ENCODE results near the gene NT5C2. TPM values are rescaled to one million over a fixed set of nuclear protein-coding genes. Genes with fewer than 3 reads are reported as not detected.
"Not testable (repeated sequence)": the region's sequence is repeated elsewhere in the genome, so short reads cannot be mapped to it uniquely, and the experiment has no call there.

Gene NT5C2
- total RNA-seq, 3 donors from 2014 or later = 84.9 to 105 (median 105) TPM

DNA sequence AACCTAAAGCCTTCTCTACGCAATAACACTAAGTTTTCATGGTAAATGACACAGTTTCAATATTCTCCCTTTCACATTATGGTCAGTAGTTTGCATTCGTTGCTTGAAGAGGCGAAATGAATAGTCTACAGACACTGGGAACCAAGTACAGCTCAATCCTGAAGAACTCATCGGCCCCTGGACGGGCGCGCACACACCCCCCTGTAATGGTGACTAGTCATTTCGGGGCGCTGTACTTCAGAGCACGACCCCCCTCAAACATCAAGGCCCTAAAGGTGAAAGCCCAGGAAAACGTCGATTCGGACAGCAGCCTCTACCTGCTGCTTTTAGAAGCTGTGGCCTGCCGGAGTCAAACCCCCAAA, 1.0 kb downstream of the NT5C2 start:
- Histone ChIP-seq H3K36me3 (ENCODE audit: low read depth) (no peaks in the 10 kb centered on the region), H3K4me1 (ENCODE audit: low read depth) (peaks cover 23% of the 10 kb centered on the region), H3K9me3 (no peaks in the 10 kb centered on the region), H3K4me3 (peak overlapping the region; percentile 89)
- ATAC-seq (peak; percentile 19), DNase-seq (no peak)
- intact Hi-C loops (cut with DNase I, micrococcal nuclease) = no loop called here
- TF ChIP-seq, protein P1, sequence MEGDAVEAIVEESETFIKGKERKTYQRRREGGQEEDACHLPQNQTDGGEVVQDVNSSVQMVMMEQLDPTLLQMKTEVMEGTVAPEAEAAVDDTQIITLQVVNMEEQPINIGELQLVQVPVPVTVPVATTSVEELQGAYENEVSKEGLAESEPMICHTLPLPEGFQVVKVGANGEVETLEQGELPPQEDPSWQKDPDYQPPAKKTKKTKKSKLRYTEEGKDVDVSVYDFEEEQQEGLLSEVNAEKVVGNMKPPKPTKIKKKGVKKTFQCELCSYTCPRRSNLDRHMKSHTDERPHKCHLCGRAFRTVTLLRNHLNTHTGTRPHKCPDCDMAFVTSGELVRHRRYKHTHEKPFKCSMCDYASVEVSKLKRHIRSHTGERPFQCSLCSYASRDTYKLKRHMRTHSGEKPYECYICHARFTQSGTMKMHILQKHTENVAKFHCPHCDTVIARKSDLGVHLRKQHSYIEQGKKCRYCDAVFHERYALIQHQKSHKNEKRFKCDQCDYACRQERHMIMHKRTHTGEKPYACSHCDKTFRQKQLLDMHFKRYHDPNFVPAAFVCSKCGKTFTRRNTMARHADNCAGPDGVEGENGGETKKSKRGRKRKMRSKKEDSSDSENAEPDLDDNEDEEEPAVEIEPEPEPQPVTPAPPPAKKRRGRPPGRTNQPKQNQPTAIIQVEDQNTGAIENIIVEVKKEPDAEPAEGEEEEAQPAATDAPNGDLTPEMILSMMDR (IDR thresholded peaks at IDR 0.05) = no peak

DNA sequence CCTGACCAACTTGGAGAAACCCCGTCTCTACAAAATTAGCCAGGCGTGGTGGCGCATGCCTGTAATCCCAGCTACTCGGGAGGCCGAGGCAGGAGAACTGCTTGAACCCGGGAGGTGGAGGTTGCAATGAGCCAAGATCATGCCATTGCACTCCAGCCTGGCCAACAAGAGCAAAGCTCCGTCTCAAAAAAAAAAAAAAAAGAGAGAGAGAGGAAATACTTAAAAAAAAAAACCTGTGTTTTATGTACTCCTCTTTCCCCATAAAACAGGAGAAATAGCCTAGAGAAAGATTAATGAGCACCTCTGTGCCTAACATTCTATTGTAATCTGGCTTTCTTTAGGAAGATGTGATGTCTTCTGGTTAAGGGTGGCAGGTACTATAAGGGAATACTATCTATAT, 1.9 kb downstream of the NT5C2 start:
- H3K36me3 ChIP-seq (ENCODE audit: low read depth); intact Hi-C loops (cut with DNase I, micrococcal nuclease); H3K9me3 ChIP-seq; ATAC-seq; DNase-seq; H3K4me3 ChIP-seq: not testable (repeated sequence)
- peaks cover 23% of the 10 kb centered on the region for H3K4me1 ChIP-seq (ENCODE audit: low read depth)

DNA sequence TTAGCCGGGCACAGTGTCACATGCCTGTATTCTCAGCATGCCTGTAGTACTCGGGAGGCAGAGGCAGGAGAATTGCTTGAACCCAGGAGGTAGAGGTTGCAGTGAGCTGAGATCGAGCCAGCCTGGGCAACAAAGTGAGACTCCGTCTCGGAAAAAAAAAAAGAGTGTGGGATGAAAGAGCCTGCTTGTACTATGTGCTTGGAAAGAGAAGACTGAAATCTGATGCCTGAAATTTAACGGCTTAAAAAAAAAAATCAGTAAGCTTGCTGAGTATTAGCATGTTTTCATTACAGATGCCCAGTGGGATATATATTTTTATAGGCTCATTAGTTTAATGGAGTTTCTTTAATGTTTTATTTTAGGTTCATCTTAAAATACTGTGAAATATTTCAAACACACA, 4.2 kb downstream of the NT5C2 start:
- H3K4me1 ChIP-seq (ENCODE audit: low read depth) = peaks cover 42% of the 10 kb centered on the region
- H3K9me3 ChIP-seq = no peaks in the 10 kb centered on the region
- intact Hi-C loops (cut with DNase I, micrococcal nuclease) = no loop called here
- TF ChIP-seq, protein P1 (IDR thresholded peaks at IDR 0.05) = no peak
- DNase-seq = no peak
- no peak overlapping the region for H3K4me3 ChIP-seq
- H3K36me3 ChIP-seq (ENCODE audit: low read depth) = no peaks in the 10 kb centered on the region
- no peak for ATAC-seq

DNA sequence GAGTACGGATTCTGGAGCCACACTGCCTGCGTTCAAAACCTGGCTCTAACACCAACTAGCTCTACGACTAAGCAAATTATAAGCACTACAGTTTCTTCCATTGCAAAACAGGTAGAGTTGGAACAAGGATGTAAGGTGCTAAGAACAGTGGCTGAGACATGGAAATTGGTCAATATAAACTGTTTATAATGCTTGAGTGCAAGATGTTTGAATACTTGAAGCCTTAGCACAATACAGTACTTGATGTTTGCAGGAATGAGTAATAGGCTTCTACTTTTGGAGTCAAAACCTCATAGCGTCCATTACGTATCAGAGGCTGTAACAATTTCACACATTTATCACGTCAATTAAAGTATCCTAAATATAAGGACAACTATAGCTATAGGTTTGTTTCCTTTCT, 6.9 kb downstream of the NT5C2 start:
- ATAC-seq (peak; percentile 69), DNase-seq (no peak)
- intact Hi-C loops (cut with DNase I, micrococcal nuclease) = no loop called here
- Histone ChIP-seq H3K4me1 (ENCODE audit: low read depth) (peaks cover 37% of the 10 kb centered on the region), H3K9me3 (no peaks in the 10 kb centered on the region), H3K4me3 (no peak overlapping the region), H3K36me3 (ENCODE audit: low read depth) (no peaks in the 10 kb centered on the region)
- TF ChIP-seq, protein P1 (IDR thresholded peaks at IDR 0.05) = no peak

DNA sequence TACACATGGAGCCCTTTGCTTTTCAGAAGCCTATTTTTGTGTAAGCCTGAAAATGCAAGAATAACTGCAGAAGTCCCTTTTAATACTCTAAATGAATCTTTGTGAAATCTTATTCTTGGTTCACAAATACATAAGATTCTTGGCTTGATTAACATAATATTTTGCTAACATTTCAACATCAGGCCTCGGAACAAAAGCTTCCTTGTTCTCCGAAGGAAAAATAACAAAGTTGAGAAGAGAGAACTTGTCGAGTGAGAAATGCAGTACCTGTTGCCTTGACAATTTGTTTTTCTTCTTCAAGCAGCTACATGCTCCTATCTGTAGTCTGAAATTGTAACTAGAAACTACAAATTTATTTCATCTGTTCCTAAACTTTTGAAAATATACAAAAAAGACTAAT, 8.5 kb downstream of the NT5C2 start:
- H3K4me1 ChIP-seq (ENCODE audit: low read depth) = peaks cover 35% of the 10 kb centered on the region
- intact Hi-C loops (cut with DNase I, micrococcal nuclease) = no loop called here
- TF ChIP-seq, protein P1 (IDR thresholded peaks at IDR 0.05) = no peak
- no peaks in the 10 kb centered on the region for H3K9me3 ChIP-seq
- H3K4me3 ChIP-seq = no peak overlapping the region
- ATAC-seq (no peak), DNase-seq (no peak)
- H3K36me3 ChIP-seq (ENCODE audit: low read depth) = no peaks in the 10 kb centered on the region

DNA sequence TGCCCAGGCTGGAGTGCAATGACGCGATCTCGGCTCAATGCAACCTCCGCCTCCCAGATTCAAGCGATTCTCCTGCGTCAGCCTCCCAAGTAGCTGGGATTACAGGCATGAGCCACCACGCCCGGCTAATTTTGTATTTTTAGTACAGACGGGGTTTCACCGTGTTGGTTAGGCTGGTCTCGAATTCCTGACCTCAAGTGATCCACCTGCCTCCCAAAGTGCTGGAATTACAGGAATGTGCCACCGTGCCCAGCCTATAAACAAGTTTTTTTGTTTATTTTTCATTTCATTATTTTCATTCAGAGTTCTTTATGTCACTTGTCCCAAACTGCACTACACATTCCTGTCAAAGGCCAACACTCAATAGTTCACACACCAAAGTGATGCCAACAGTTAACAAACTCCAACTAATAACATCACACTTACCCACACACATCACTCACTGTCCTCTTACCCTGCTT, 9.1 kb downstream of the NT5C2 start:
- ATAC-seq; H3K4me3 ChIP-seq; H3K36me3 ChIP-seq (ENCODE audit: low read depth); intact Hi-C loops (cut with DNase I, micrococcal nuclease); DNase-seq; H3K9me3 ChIP-seq: not testable (repeated sequence)
- H3K4me1 ChIP-seq (ENCODE audit: low read depth) = peaks cover 35% of the 10 kb centered on the region

DNA sequence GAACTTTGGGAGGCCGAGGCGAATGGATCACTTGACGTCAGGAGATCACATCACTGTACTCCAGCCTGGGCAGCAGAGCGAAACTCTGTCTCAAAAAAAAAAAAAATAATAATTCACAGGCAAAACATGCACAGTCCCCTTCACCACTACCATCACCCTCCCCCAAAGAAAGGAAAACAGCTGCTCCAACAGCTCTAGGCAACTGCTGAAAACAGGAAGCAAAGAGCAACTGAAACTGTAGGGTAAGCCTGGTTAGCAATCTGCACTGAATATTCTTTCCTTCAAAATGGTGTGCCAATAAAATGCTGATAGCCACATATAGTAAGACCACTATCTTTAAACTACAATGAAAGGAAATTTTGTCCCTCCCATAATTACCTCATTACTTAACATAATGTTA, 11.8 kb downstream of the NT5C2 start:
- ATAC-seq (peak; percentile 77), DNase-seq (no peak)
- Histone ChIP-seq H3K4me3 (no peak overlapping the region), H3K4me1 (ENCODE audit: low read depth) (peaks cover 32% of the 10 kb centered on the region), H3K36me3 (ENCODE audit: low read depth) (no peaks in the 10 kb centered on the region), H3K9me3 (no peaks in the 10 kb centered on the region)
- TF ChIP-seq, protein P1 (IDR thresholded peaks at IDR 0.05) = no peak
- intact Hi-C loops (cut with DNase I, micrococcal nuclease) = no loop called here

Measured in mucosa of descending colon (tissue), 3 donors.